Trophoblast cell (in vitro differentiated cells and primary cell): Measurements from ENCODE around the gene IGFN1.

Experiments used
- DNase-seq, 2 donors: peaks; one replicate each; pipeline ENCODE4 v3.0.0-alpha.2; 2016
- H2AFZ ChIP-seq: 2 replicates; pipeline ENCODE4 v1.6.1; 2013; ENCODE audit warnings: low read length, moderate library complexity, mild to moderate bottlenecking; ENCODE audit not compliant: insufficient read depth, poor library complexity
- H2AK5ac ChIP-seq: 2 replicates; pipeline ENCODE4 v1.6.1; 2013; ENCODE audit warnings: mild to moderate bottlenecking, low read length
- H2BK120ac ChIP-seq: 2 replicates; pipeline ENCODE4 v1.6.1; 2013; ENCODE audit warnings: low read length, mild to moderate bottlenecking, moderate library complexity; ENCODE audit not compliant: insufficient read depth, poor library complexity
- H2BK12ac ChIP-seq: 2 replicates; pipeline ENCODE4 v1.6.1; 2013; ENCODE audit warnings: mild to moderate bottlenecking, low read length, moderate library complexity
- H2BK5ac ChIP-seq: 2 replicates; pipeline ENCODE4 v1.6.1; 2013; ENCODE audit warnings: low read length, low read depth, moderate library complexity, mild to moderate bottlenecking; ENCODE audit not compliant: poor library complexity
- H3K14ac ChIP-seq: 2 replicates; pipeline ENCODE4 v1.6.1; 2013; ENCODE audit warnings: mild to moderate bottlenecking, low read length
- H3K18ac ChIP-seq: 2 replicates; pipeline ENCODE4 v1.6.1; 2013; ENCODE audit warnings: mild to moderate bottlenecking, low read length
- H3K23ac ChIP-seq: 2 replicates; pipeline ENCODE4 v1.6.1; 2013; ENCODE audit warnings: low read length
- H3K27ac ChIP-seq: 2 replicates; pipeline ENCODE4 v1.5.1; 2013; ENCODE audit warnings: low read depth, mild to moderate bottlenecking, inconsistent platforms, low read length, moderate library complexity
- H3K27me3 ChIP-seq: 2 replicates; pipeline ENCODE4 v1.6.1; 2013; ENCODE audit warnings: inconsistent platforms, mild to moderate bottlenecking, low read length, moderate library complexity; ENCODE audit not compliant: insufficient read depth
- H3K36me3 ChIP-seq, 2 experiments: 1 replicate in 1 of 2; 2 replicates in 1 of 2; pipeline ENCODE4 v1.6.1; 2013; ENCODE audit warnings: low read length in 2 of 2, mild to moderate bottlenecking in 2 of 2, moderate library complexity in 1 of 2; ENCODE audit not compliant: insufficient read depth in 2 of 2, control insufficient read depth in 1 of 2
- H3K4ac ChIP-seq: 2 replicates; pipeline ENCODE4 v1.6.1; 2013; ENCODE audit warnings: low read depth, mild to moderate bottlenecking, low read length, moderate library complexity
- H3K4me1 ChIP-seq, 2 experiments: 1 replicate in 1 of 2; 2 replicates in 1 of 2; pipeline ENCODE4 v1.6.1; 2013; ENCODE audit warnings: low read length in 2 of 2, mild to moderate bottlenecking in 2 of 2, moderate library complexity in 1 of 2; ENCODE audit not compliant: insufficient read depth in 2 of 2, control insufficient read depth in 1 of 2
- H3K4me2 ChIP-seq: 2 replicates; pipeline ENCODE4 v1.6.1; 2013; ENCODE audit warnings: inconsistent platforms, mild to moderate bottlenecking, low read length, moderate library complexity
- H3K4me3 ChIP-seq: 2 replicates; pipeline ENCODE4 v1.5.1; 2013; ENCODE audit warnings: mild to moderate bottlenecking, low read depth, low read length, inconsistent platforms
- H3K79me1 ChIP-seq: one replicate; pipeline ENCODE4 v1.6.1; 2013; ENCODE audit warnings: low read length
- H3K79me2 ChIP-seq: 2 replicates; pipeline ENCODE4 v1.6.1; 2013; ENCODE audit warnings: low read length, mild to moderate bottlenecking; ENCODE audit not compliant: control insufficient read depth, insufficient read depth, poor library complexity
- H3K9ac ChIP-seq: 2 replicates; pipeline ENCODE4 v1.6.1; 2013; ENCODE audit warnings: mild to moderate bottlenecking, low read length
- H3K9me3 ChIP-seq: 2 replicates; pipeline ENCODE4 v1.6.1; 2013; ENCODE audit warnings: low read depth, mild to moderate bottlenecking, control low read depth, inconsistent platforms, low read length; ENCODE audit not compliant: insufficient read depth
- H4K12ac ChIP-seq: 2 replicates; pipeline ENCODE4 v1.6.1; 2013; ENCODE audit warnings: low read depth, mild to moderate bottlenecking, low read length, moderate library complexity
- H4K8ac ChIP-seq: 2 replicates; pipeline ENCODE4 v1.6.1; 2013; ENCODE audit warnings: low read depth, mild to moderate bottlenecking, low read length, moderate library complexity
- H4K91ac ChIP-seq: one replicate; pipeline ENCODE4 v1.6.1; 2013; ENCODE audit warnings: low read depth, mild to moderate bottlenecking, low read length, moderate library complexity
- WGBS: extraction: QIAGEN DNeasy Blood & Tissue Kit; methylation state at CpG from one replicate; pipeline ENCODE4 v1.1.7; 2013; ENCODE audit warnings: missing lambda C conversion rate; ENCODE audit not compliant: insufficient read length, insufficient coverage; ENCODE audit errors: extremely low coverage; 5-methylcytosine and 5-hydroxymethylcytosine counted together

The IGFN1 gene

GRCh38 chr1:201173736-201174135 lies 16.9 kb upstream of the IGFN1 start:
- no peaks in the 10 kb centered on the region for H3K36me3 ChIP-seq
- no peak overlapping the region for H3K4me2 ChIP-seq
- no peak overlapping the region for H4K12ac ChIP-seq
- H3K14ac ChIP-seq: no peak overlapping the region
- no peak overlapping the region for H3K18ac ChIP-seq
- no peak overlapping the region for H2BK120ac ChIP-seq
- H3K4ac ChIP-seq: no peak overlapping the region
- no peak overlapping the region for H2BK5ac ChIP-seq
- H3K79me2 ChIP-seq: peaks cover 7% of the 10 kb centered on the region
- WGBS: no CpG with 5 or more reads among the region's 1 CpG
- H3K4me1 ChIP-seq: peaks cover 17 to 26% of the 10 kb centered on the region in 2 experiments
- H4K91ac ChIP-seq: no peak overlapping the region
- H4K8ac ChIP-seq: no peak overlapping the region
- no peak overlapping the region for H3K23ac ChIP-seq
- DNase-seq: no peak
- H3K27me3 ChIP-seq: no peaks in the 10 kb centered on the region
- no peak overlapping the region for H2AK5ac ChIP-seq
- H3K9ac ChIP-seq: no peak overlapping the region
- no peak overlapping the region for H3K27ac ChIP-seq
- peak overlapping the region; percentile 28 for H3K4me3 ChIP-seq
- H2AFZ ChIP-seq: no peak overlapping the region
- peaks cover 28% of the 10 kb centered on the region for H3K79me1 ChIP-seq
- peak overlapping the region; percentile 62 for H2BK12ac ChIP-seq
- H3K9me3 ChIP-seq: no peaks in the 10 kb centered on the region

GRCh38 chr1:201175820-201176500 lies 14.7 kb upstream of the IGFN1 start:
- no CpG with 5 or more reads among the region's 7 CpGs for WGBS

GRCh38 chr1:201176940-201177339 lies 13.7 kb upstream of the IGFN1 start:
- H3K36me3 ChIP-seq: no peaks in the 10 kb centered on the region
- H3K14ac ChIP-seq: no peak overlapping the region
- no peaks in the 10 kb centered on the region for H3K27me3 ChIP-seq
- no peak overlapping the region for H4K91ac ChIP-seq
- no peak overlapping the region for H3K4ac ChIP-seq
- H3K18ac ChIP-seq: no peak overlapping the region
- no peak overlapping the region for H2AK5ac ChIP-seq
- no peak overlapping the region for H4K12ac ChIP-seq
- H3K4me1 ChIP-seq: peaks cover 7 to 12% of the 10 kb centered on the region in 2 experiments
- H3K4me3 ChIP-seq: no peak overlapping the region
- no peak overlapping the region for H4K8ac ChIP-seq
- H3K9me3 ChIP-seq: peaks cover 5% of the 10 kb centered on the region
- no peak overlapping the region for H3K27ac ChIP-seq
- H3K4me2 ChIP-seq: no peak overlapping the region
- no peak overlapping the region for H2AFZ ChIP-seq
- WGBS: no CpG with 5 or more reads among the region's 2 CpGs
- peaks cover 8% of the 10 kb centered on the region for H3K79me1 ChIP-seq
- H2BK12ac ChIP-seq: no peak overlapping the region
- no peak overlapping the region for H2BK5ac ChIP-seq
- DNase-seq: no peak
- H2BK120ac ChIP-seq: no peak overlapping the region
- H3K79me2 ChIP-seq: peaks cover 1% of the 10 kb centered on the region
- no peak overlapping the region for H3K9ac ChIP-seq
- no peak overlapping the region for H3K23ac ChIP-seq

More at GRCh38 chr1:201175820-201176500, 14.7 kb upstream of the IGFN1 start:
- Histone ChIP-seq H3K4me2 (no peak overlapping the region), H3K27ac (no peak overlapping the region), H3K23ac (no peak overlapping the region), H2AFZ (no peak overlapping the region), H3K18ac (no peak overlapping the region), H3K14ac (no peak overlapping the region), H2BK120ac (no peak overlapping the region), H2BK12ac (no peak overlapping the region), H3K4ac (no peak overlapping the region), H3K9ac (no peak overlapping the region), H3K79me1 (peaks cover 17% of the 10 kb centered on the region), H2AK5ac (no peak overlapping the region), H4K12ac (no peak overlapping the region), H3K36me3 (no peaks in the 10 kb centered on the region), H4K8ac (no peak overlapping the region), H4K91ac (no peak overlapping the region), H3K27me3 (no peaks in the 10 kb centered on the region), H2BK5ac (no peak overlapping the region), H3K9me3 (peaks cover 5% of the 10 kb centered on the region), H3K4me3 (no peak overlapping the region), H3K4me1 (peaks cover 11 to 17% of the 10 kb centered on the region in 2 experiments), H3K79me2 (peaks cover 5% of the 10 kb centered on the region)
- no peak for DNase-seq

GRCh38 chr1:201178718-201179117 lies 11.9 kb upstream of the IGFN1 start:
- no peak overlapping the region for H4K91ac ChIP-seq
- no CpG with 5 or more reads among the region's 3 CpGs for WGBS

More at GRCh38 chr1:201178718-201179117, 11.9 kb upstream of the IGFN1 start:
- Histone ChIP-seq H3K9me3 (peaks cover 6% of the 10 kb centered on the region), H3K79me1 (peaks cover 2% of the 10 kb centered on the region), H2BK120ac (no peak overlapping the region), H3K27me3 (no peaks in the 10 kb centered on the region), H3K27ac (no peak overlapping the region), H3K9ac (no peak overlapping the region), H4K8ac (no peak overlapping the region), H3K79me2 (no peaks in the 10 kb centered on the region), H3K36me3 (no peaks in the 10 kb centered on the region), H3K4me2 (no peak overlapping the region), H3K14ac (no peak overlapping the region), H3K4me1 (peaks cover 0 to 4% of the 10 kb centered on the region in 2 experiments), H3K18ac (no peak overlapping the region), H3K23ac (no peak overlapping the region), H2AFZ (no peak overlapping the region), H3K4ac (no peak overlapping the region), H2BK5ac (no peak overlapping the region), H2AK5ac (no peak overlapping the region), H3K4me3 (no peak overlapping the region), H4K12ac (no peak overlapping the region), H2BK12ac (no peak overlapping the region)
- no peak for DNase-seq
